Measurements from ENCODE around the gene PMEPA1. TPM values are rescaled to one million over a fixed set of nuclear protein-coding genes. Genes with fewer than 3 reads are reported as not detected.

Gene PMEPA1
- total and polyA plus RNA-seq, 7 donors, result 3.6 to 23.3 (median 6.5) TPM

- Histone ChIP-seq H3K4me3 (no peak overlapping the region), H3K27ac (no peak overlapping the region), H3K27me3 (peaks cover 0 to under 1% (median 0%) of the 10 kb centered on the region in 3 donors), H3K9me3 (no peaks in the 10 kb centered on the region), H3K4me1 (no peaks in the 10 kb centered on the region), H3K36me3 (no peaks in the 10 kb centered on the region)
- no peak for DNase-seq
- TF ChIP-seq EP300 (IDR thresholded peaks at IDR 0.05), result no peak
- TF ChIP-seq POLR2A (IDR thresholded peaks at IDR 0.05), result no peak
- no peak for TF ChIP-seq POLR2AphosphoS5 (IDR thresholded peaks at IDR 0.05)
- WGBS, 2 donors, result 91 to 93% methylated on average over 10 of the region's 10 CpGs
- intact Hi-C loops (cut with DNase I), result no loop called here
Observed at GRCh38 chr20:57603120-57603519, 106.7 kb downstream of the PMEPA1 start.

GRCh38 chr20:57601737-57602136 is 108.1 kb downstream of the PMEPA1 start:
- H3K27me3 ChIP-seq, result peaks cover 0 to 7% (median 0%) of the 10 kb centered on the region in 3 donors
- no peak overlapping the region for H3K4me3 ChIP-seq
- H3K4me1 ChIP-seq, result peaks cover 0 to 5% (median 5%) of the 10 kb centered on the region in 4 donors
- H3K9me3 ChIP-seq, result no peaks in the 10 kb centered on the region
- H3K36me3 ChIP-seq, result no peaks in the 10 kb centered on the region
- H3K27ac ChIP-seq, result no peak overlapping the region
- TF ChIP-seq POLR2A (IDR thresholded peaks at IDR 0.05) (no peak), POLR2AphosphoS5 (IDR thresholded peaks at IDR 0.05) (no peak), EP300 (IDR thresholded peaks at IDR 0.05) (no peak), CTCF (IDR thresholded peaks at IDR 0.05) (no peak)
- DNase-seq, result no peak
- 75 to 94% methylated on average over 5 of the region's 5 CpGs for WGBS, 2 donors
- intact Hi-C loops (cut with DNase I), result no loop called here

- H3K27me3 ChIP-seq, result peaks cover 0 to 7% (median 0%) of the 10 kb centered on the region in 3 donors
- H3K9me3 ChIP-seq, result no peaks in the 10 kb centered on the region
- no peak for DNase-seq
- H3K27ac ChIP-seq, result no peak overlapping the region
- no peak for TF ChIP-seq EP300 (IDR thresholded peaks at IDR 0.05)
- no peak for TF ChIP-seq POLR2AphosphoS5 (IDR thresholded peaks at IDR 0.05)
- TF ChIP-seq POLR2A (IDR thresholded peaks at IDR 0.05), result no peak
- TF ChIP-seq CTCF (IDR thresholded peaks at IDR 0.05), result no peak
- no peak overlapping the region for H3K4me3 ChIP-seq
- WGBS, 2 donors, result 87 to 88% methylated on average over 2 of the region's 2 CpGs
- intact Hi-C loops (cut with DNase I), result no loop called here
- no peaks in the 10 kb centered on the region for H3K36me3 ChIP-seq
- peaks cover 0 to 9% (median 7%) of the 10 kb centered on the region in 4 donors for H3K4me1 ChIP-seq
Observed at GRCh38 chr20:57601211-57601570, 108.6 kb downstream of the PMEPA1 start.

GRCh38 chr20:57600320-57601210 is 109.2 kb downstream of the PMEPA1 start:
- H3K4me3 ChIP-seq, result no peak overlapping the region
- intact Hi-C loops (cut with DNase I), result no loop called here
- no peaks in the 10 kb centered on the region for H3K9me3 ChIP-seq
- TF ChIP-seq POLR2A (IDR thresholded peaks at IDR 0.05) (no peak), EP300 (IDR thresholded peaks at IDR 0.05) (no peak), CTCF (IDR thresholded peaks at IDR 0.05) (no peak), POLR2AphosphoS5 (IDR thresholded peaks at IDR 0.05) (no peak)
- peaks cover 0 to 9% (median 7%) of the 10 kb centered on the region in 4 donors for H3K4me1 ChIP-seq
- DNase-seq, result no peak
- H3K27ac ChIP-seq, result no peak overlapping the region
- WGBS, 2 donors, result 85 to 87% methylated on average over 13 of the region's 13 CpGs
- peaks cover 0 to 7% (median 0%) of the 10 kb centered on the region in 3 donors for H3K27me3 ChIP-seq
- no peaks in the 10 kb centered on the region for H3K36me3 ChIP-seq

GRCh38 chr20:57598491-57598890 is 111.3 kb downstream of the PMEPA1 start:
- Histone ChIP-seq H3K4me3 (no peak overlapping the region), H3K9me3 (no peaks in the 10 kb centered on the region), H3K36me3 (no peaks in the 10 kb centered on the region), H3K27me3 (peaks cover 0 to 7% (median 0%) of the 10 kb centered on the region in 3 donors), H3K4me1 (peaks cover 0 to 9% (median 7%) of the 10 kb centered on the region in 4 donors), H3K27ac (no peak overlapping the region)
- no peak for DNase-seq
- no peak for TF ChIP-seq POLR2AphosphoS5 (IDR thresholded peaks at IDR 0.05)
- no peak for TF ChIP-seq EP300 (IDR thresholded peaks at IDR 0.05)
- no peak for TF ChIP-seq CTCF (IDR thresholded peaks at IDR 0.05)
- no peak for TF ChIP-seq POLR2A (IDR thresholded peaks at IDR 0.05)
- 89 to 91% methylated on average over 5 of the region's 5 CpGs for WGBS, 2 donors
- intact Hi-C loops (cut with DNase I), result loop anchor here (10.0 kb wide), 1 partner anchor 244 kb away; the partner anchor contains the start of gene RAE1
